HAP-1 (cell line): ENCODE measurements around the gene SLC25A40.
"Not testable (repeated sequence)": the region's sequence is repeated elsewhere in the genome, so short reads cannot be mapped to it uniquely, and the experiment has no call there.

Experiments
- DNase-seq, 2 experiments: peaks; one replicate each; pipeline ENCODE4 v3.0.0-alpha.2; 2016 to 2020; ENCODE audit warnings: low spot score in 2 of 2
- H3K27me3 ChIP-seq: fragments of 250-450 bp; sonication (Bioruptor Pico); 2 replicates; pipeline ENCODE4 v1.5.1; 2020; ENCODE audit warnings: low read depth, mild to moderate bottlenecking, moderate library complexity
- H3K36me3 ChIP-seq: fragments of 250-450 bp; sonication (Bioruptor Pico); replicated peaks from 2 replicates; pipeline ENCODE4 v1.5.1; 2020; ENCODE audit warnings: mild to moderate bottlenecking
- H3K4me1 ChIP-seq: fragments of 250-450 bp; sonication (Bioruptor Pico); 2 replicates; pipeline ENCODE4 v1.5.1; 2020; ENCODE audit warnings: mild to moderate bottlenecking
- H3K4me3 ChIP-seq: fragments of 250-450 bp; sonication (Bioruptor Pico); 2 replicates; pipeline ENCODE4 v1.5.1; 2020; ENCODE audit warnings: mild to moderate bottlenecking, moderate library complexity
- H3K9me3 ChIP-seq: fragments of 250-450 bp; sonication (Bioruptor Pico); 2 replicates; pipeline ENCODE4 v1.5.1; 2020; ENCODE audit warnings: mild to moderate bottlenecking, moderate library complexity
- in situ Hi-C: fragments of 300-500 bp; cut with MboI; formaldehyde crosslinking; loops from 3 replicates; pipeline ENCODE4 v1.14.3; 2020; ENCODE audit warnings: low sequenced_read_pairs, inconsistent platforms, mixed read lengths

Gene SLC25A40

GRCh38 chr7:87876040-87876868, at the start of gene SLC25A40, which contains the start of gene DBF4:
Gene SLC25A40, minus strand, starts transcription at chr7:87876360. Its CDS starts 17,633 bp downstream, at chr7:87858727.
Gene DBF4, plus strand, starts transcription at chr7:87876493. Its CDS starts 240 bp downstream, at chr7:87876733.
- in situ Hi-C loops, result loop anchor here (25.0 kb wide), 1 partner anchor 364 kb away; no protein-coding TSS in a partner anchor
- no peaks in the 10 kb centered on the region for H3K27me3 ChIP-seq
- peak within 1 kb of the TSS; percentile 85 for H3K4me3 ChIP-seq
- H3K4me1 ChIP-seq, result peaks cover 15% of the 10 kb centered on the region
- H3K36me3 ChIP-seq, result peaks cover 35% of the 10 kb centered on the region
- DNase-seq, result peak; percentile 93 to 99
- H3K9me3 ChIP-seq, result peaks cover 6% of the 10 kb centered on the region

- in situ Hi-C loops, result not testable (repeated sequence)
Measured at GRCh38 chr7:87922759-87923395, 46.7 kb upstream of the SLC25A40 start.

GRCh38 chr7:87920578-87920977, 44.4 kb upstream of the SLC25A40 start:
- Histone ChIP-seq H3K4me1 (peaks cover 13% of the 10 kb centered on the region), H3K27me3 (no peaks in the 10 kb centered on the region), H3K4me3 (no peak overlapping the region), H3K9me3 (no peaks in the 10 kb centered on the region), H3K36me3 (no peaks in the 10 kb centered on the region)
- no peak for DNase-seq
- in situ Hi-C loops, result no loop called here

More at GRCh38 chr7:87922759-87923395, 46.7 kb upstream of the SLC25A40 start:
- DNase-seq, H3K4me1 ChIP-seq, H3K27me3 ChIP-seq, H3K9me3 ChIP-seq, H3K4me3 ChIP-seq, H3K36me3 ChIP-seq: not testable (repeated sequence)

- Histone ChIP-seq H3K4me3 (no peak overlapping the region), H3K9me3 (no peaks in the 10 kb centered on the region), H3K27me3 (no peaks in the 10 kb centered on the region), H3K36me3 (no peaks in the 10 kb centered on the region), H3K4me1 (peaks cover 13% of the 10 kb centered on the region)
- DNase-seq, result no peak
- in situ Hi-C loops, result no loop called here
Measured at GRCh38 chr7:87919875-87920274, 43.7 kb upstream of the SLC25A40 start.

GRCh38 chr7:87918740-87919139, 42.6 kb upstream of the SLC25A40 start:
- Histone ChIP-seq H3K27me3 (no peaks in the 10 kb centered on the region), H3K36me3 (no peaks in the 10 kb centered on the region), H3K4me3 (no peak overlapping the region), H3K4me1 (peaks cover 13% of the 10 kb centered on the region), H3K9me3 (no peaks in the 10 kb centered on the region)
- in situ Hi-C loops, result no loop called here
- DNase-seq, result no peak

GRCh38 chr7:87912121-87912520, 36.0 kb upstream of the SLC25A40 start:
- no peaks in the 10 kb centered on the region for H3K27me3 ChIP-seq
- H3K9me3 ChIP-seq, result no peaks in the 10 kb centered on the region
- DNase-seq, result no peak
- H3K4me1 ChIP-seq, result peaks cover 13% of the 10 kb centered on the region
- in situ Hi-C loops, result no loop called here
- peaks cover 12% of the 10 kb centered on the region for H3K36me3 ChIP-seq
- H3K4me3 ChIP-seq, result no peak overlapping the region

- H3K9me3 ChIP-seq, H3K27me3 ChIP-seq, H3K4me3 ChIP-seq, DNase-seq, in situ Hi-C loops, H3K4me1 ChIP-seq: not testable (repeated sequence)
- H3K36me3 ChIP-seq, result peaks cover 43% of the 10 kb centered on the region
Measured at GRCh38 chr7:87908814-87909213, 32.7 kb upstream of the SLC25A40 start.

GRCh38 chr7:87907136-87907906, 31.2 kb upstream of the SLC25A40 start:
- H3K4me1 ChIP-seq, H3K4me3 ChIP-seq, DNase-seq, H3K27me3 ChIP-seq, H3K9me3 ChIP-seq, in situ Hi-C loops: not testable (repeated sequence)
- peaks cover 54% of the 10 kb centered on the region for H3K36me3 ChIP-seq

- Histone ChIP-seq H3K4me3 (no peak overlapping the region), H3K9me3 (no peaks in the 10 kb centered on the region), H3K4me1 (no peaks in the 10 kb centered on the region), H3K36me3 (peaks cover 82% of the 10 kb centered on the region), H3K27me3 (no peaks in the 10 kb centered on the region)
- in situ Hi-C loops, result loop anchor here (25.0 kb wide), 1 partner anchor 387 kb away; no protein-coding TSS in a partner anchor
- no peak for DNase-seq
Measured at GRCh38 chr7:87899255-87899654, 23.1 kb upstream of the SLC25A40 start.

GRCh38 chr7:87895363-87895762, 19.2 kb upstream of the SLC25A40 start:
- no peak for DNase-seq
- Histone ChIP-seq H3K4me1 (0 out of 2 replicates have a peak, but pooled peaks cover 2% of the 10 kb centered on the region), H3K27me3 (no peaks in the 10 kb centered on the region), H3K36me3 (peaks cover 80% of the 10 kb centered on the region), H3K4me3 (no peak overlapping the region), H3K9me3 (no peaks in the 10 kb centered on the region)
- in situ Hi-C loops, result loop anchor here (25.0 kb wide), 1 partner anchor 383 kb away; no protein-coding TSS in a partner anchor

GRCh38 chr7:87886875-87887274, 10.7 kb upstream of the SLC25A40 start:
- DNase-seq, result no peak
- Histone ChIP-seq H3K36me3 (peaks cover 69% of the 10 kb centered on the region), H3K4me1 (0 out of 2 replicates have a peak, but pooled peaks cover 4% of the 10 kb centered on the region), H3K4me3 (no peak overlapping the region), H3K27me3 (no peaks in the 10 kb centered on the region), H3K9me3 (no peaks in the 10 kb centered on the region)
- in situ Hi-C loops, result loop anchor here (25.0 kb wide), 1 partner anchor 375 kb away; no protein-coding TSS in a partner anchor

GRCh38 chr7:87885018-87885417, 8.9 kb upstream of the SLC25A40 start:
- Histone ChIP-seq H3K4me3 (no peak overlapping the region), H3K9me3 (no peaks in the 10 kb centered on the region), H3K4me1 (no peaks in the 10 kb centered on the region), H3K36me3 (peaks cover 75% of the 10 kb centered on the region), H3K27me3 (no peaks in the 10 kb centered on the region)
- in situ Hi-C loops, result loop anchor here (25.0 kb wide), 1 partner anchor 373 kb away; no protein-coding TSS in a partner anchor
- no peak for DNase-seq
